ENCODE measurements around the gene NOTCH3. TPM values are rescaled to one million over a fixed set of nuclear protein-coding genes. Genes with fewer than 3 reads are reported as not detected.

NOTCH3 gene
- polyA plus RNA-seq, 2 donors = 34.7 to 46.2 TPM

GRCh38 chr19:15237759-15238638, 37.2 kb upstream of the NOTCH3 start:
- no peaks in the 10 kb centered on the region for H3K4me1 ChIP-seq (ENCODE audit: control insufficient read depth in 2 of 2, insufficient read depth in 2 of 2, low read length in 1 of 2)
- H3K27ac ChIP-seq (ENCODE audit: low read depth in 2 of 2, low read length in 1 of 2) = no peak overlapping the region
- WGBS, 2 donors = 87 to 91% methylated on average over 42 of the region's 42 CpGs
- H3K36me3 ChIP-seq (ENCODE audit: control insufficient read depth in 2 of 2, insufficient read depth in 2 of 2, low read length in 1 of 2) = peaks cover 30 to 56% of the 10 kb centered on the region in 2 donors
- no peaks in the 10 kb centered on the region for H3K27me3 ChIP-seq (ENCODE audit: control insufficient read depth in 1 of 2, insufficient read depth in 2 of 2, low read length in 2 of 2)
- H3K9me3 ChIP-seq (ENCODE audit: control insufficient read depth in 2 of 2, insufficient read depth in 1 of 2, low read depth in 1 of 2, low read length in 1 of 2) = no peaks in the 10 kb centered on the region
- no peak overlapping the region for H3K4me3 ChIP-seq (ENCODE audit: low read depth in 1 of 2, low read length in 2 of 2)

GRCh38 chr19:15236886-15237285, 36.1 kb upstream of the NOTCH3 start:
- no peak overlapping the region for H3K4me3 ChIP-seq (ENCODE audit: low read depth in 1 of 2, low read length in 2 of 2)
- 92 to 94% methylated on average over 9 of the region's 9 CpGs for WGBS, 2 donors
- H3K27me3 ChIP-seq (ENCODE audit: control insufficient read depth in 1 of 2, insufficient read depth in 2 of 2, low read length in 2 of 2) = no peaks in the 10 kb centered on the region
- H3K9me3 ChIP-seq (ENCODE audit: control insufficient read depth in 2 of 2, insufficient read depth in 1 of 2, low read depth in 1 of 2, low read length in 1 of 2) = no peaks in the 10 kb centered on the region
- H3K36me3 ChIP-seq (ENCODE audit: control insufficient read depth in 2 of 2, insufficient read depth in 2 of 2, low read length in 1 of 2) = peaks cover 26 to 48% of the 10 kb centered on the region in 2 donors
- peaks cover 0 to 5% of the 10 kb centered on the region in 2 donors for H3K4me1 ChIP-seq (ENCODE audit: control insufficient read depth in 2 of 2, insufficient read depth in 2 of 2, low read length in 1 of 2)
- no peak overlapping the region for H3K27ac ChIP-seq (ENCODE audit: low read depth in 2 of 2, low read length in 1 of 2)

- no peak overlapping the region for H3K4me3 ChIP-seq (ENCODE audit: low read depth in 1 of 2, low read length in 2 of 2)
- no peak overlapping the region for H3K27ac ChIP-seq (ENCODE audit: low read depth in 2 of 2, low read length in 1 of 2)
- H3K36me3 ChIP-seq (ENCODE audit: control insufficient read depth in 2 of 2, insufficient read depth in 2 of 2, low read length in 1 of 2) = peaks cover 20 to 39% of the 10 kb centered on the region in 2 donors
- 72 to 73% methylated on average over 2 of the region's 2 CpGs for WGBS, 2 donors
- H3K4me1 ChIP-seq (ENCODE audit: control insufficient read depth in 2 of 2, insufficient read depth in 2 of 2, low read length in 1 of 2) = peaks cover 3 to 11% of the 10 kb centered on the region in 2 donors
- no peaks in the 10 kb centered on the region for H3K9me3 ChIP-seq (ENCODE audit: control insufficient read depth in 2 of 2, insufficient read depth in 1 of 2, low read depth in 1 of 2, low read length in 1 of 2)
- no peaks in the 10 kb centered on the region for H3K27me3 ChIP-seq (ENCODE audit: control insufficient read depth in 1 of 2, insufficient read depth in 2 of 2, low read length in 2 of 2)
Measured at GRCh38 chr19:15235781-15236180, 35.0 kb upstream of the NOTCH3 start.

GRCh38 chr19:15234431-15235130, 33.8 kb upstream of the NOTCH3 start:
- peaks cover 15 to 28% of the 10 kb centered on the region in 2 donors for H3K36me3 ChIP-seq (ENCODE audit: control insufficient read depth in 2 of 2, insufficient read depth in 2 of 2, low read length in 1 of 2)
- peaks cover 3 to 12% of the 10 kb centered on the region in 2 donors for H3K4me1 ChIP-seq (ENCODE audit: control insufficient read depth in 2 of 2, insufficient read depth in 2 of 2, low read length in 1 of 2)
- H3K4me3 ChIP-seq (ENCODE audit: low read depth in 1 of 2, low read length in 2 of 2) = no peak overlapping the region
- WGBS, 2 donors = 68 to 69% methylated on average over 10 of the region's 10 CpGs
- no peaks in the 10 kb centered on the region for H3K9me3 ChIP-seq (ENCODE audit: control insufficient read depth in 2 of 2, insufficient read depth in 1 of 2, low read depth in 1 of 2, low read length in 1 of 2)
- H3K27me3 ChIP-seq (ENCODE audit: control insufficient read depth in 1 of 2, insufficient read depth in 2 of 2, low read length in 2 of 2) = no peaks in the 10 kb centered on the region
- H3K27ac ChIP-seq (ENCODE audit: low read depth in 2 of 2, low read length in 1 of 2) = peak overlapping the region in 1 of 2 donors; percentile 60

GRCh38 chr19:15231271-15231670, 30.5 kb upstream of the NOTCH3 start:
- Histone ChIP-seq H3K4me1 (ENCODE audit: control insufficient read depth in 2 of 2, insufficient read depth in 2 of 2, low read length in 1 of 2) (peaks cover 3 to 12% of the 10 kb centered on the region in 2 donors), H3K27me3 (ENCODE audit: control insufficient read depth in 1 of 2, insufficient read depth in 2 of 2, low read length in 2 of 2) (no peaks in the 10 kb centered on the region), H3K27ac (ENCODE audit: low read depth in 2 of 2, low read length in 1 of 2) (peak overlapping the region; percentile 86 to 92), H3K36me3 (ENCODE audit: control insufficient read depth in 2 of 2, insufficient read depth in 2 of 2, low read length in 1 of 2) (peaks cover 0 to 6% of the 10 kb centered on the region in 2 donors), H3K4me3 (ENCODE audit: low read depth in 1 of 2, low read length in 2 of 2) (peak overlapping the region; percentile 56 to 57), H3K9me3 (ENCODE audit: control insufficient read depth in 2 of 2, insufficient read depth in 1 of 2, low read depth in 1 of 2, low read length in 1 of 2) (no peaks in the 10 kb centered on the region)
- WGBS, 2 donors = 58 to 80% methylated on average over 10 of the region's 10 CpGs

DNA sequence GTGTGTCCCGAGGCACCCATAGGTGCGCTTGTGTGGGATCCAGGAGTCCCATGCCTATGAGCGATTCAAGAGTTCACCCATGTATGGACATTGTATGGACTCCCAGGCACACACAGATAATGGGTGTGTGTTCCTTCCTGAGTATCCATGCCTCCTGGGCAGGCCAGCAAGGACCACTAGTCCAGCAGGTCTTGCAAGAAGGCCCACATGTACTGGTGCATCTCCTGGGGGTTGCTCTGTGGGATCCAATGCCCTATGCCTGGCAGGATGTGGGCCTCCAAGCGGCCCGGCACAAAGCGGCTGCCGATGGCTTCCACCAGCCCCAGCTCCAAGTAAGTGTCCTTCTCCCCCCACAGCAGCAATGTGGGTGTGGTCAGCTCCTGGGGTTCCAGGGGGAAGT, 26.5 kb upstream of the NOTCH3 start:
- Histone ChIP-seq H3K9me3 (ENCODE audit: control insufficient read depth in 2 of 2, insufficient read depth in 1 of 2, low read depth in 1 of 2, low read length in 1 of 2) (no peaks in the 10 kb centered on the region), H3K4me3 (ENCODE audit: low read depth in 1 of 2, low read length in 2 of 2) (no peak overlapping the region), H3K36me3 (ENCODE audit: control insufficient read depth in 2 of 2, insufficient read depth in 2 of 2, low read length in 1 of 2) (peaks cover 0 to 3% of the 10 kb centered on the region in 2 donors), H3K27me3 (ENCODE audit: control insufficient read depth in 1 of 2, insufficient read depth in 2 of 2, low read length in 2 of 2) (no peaks in the 10 kb centered on the region), H3K27ac (ENCODE audit: low read depth in 2 of 2, low read length in 1 of 2) (no peak overlapping the region), H3K4me1 (ENCODE audit: control insufficient read depth in 2 of 2, insufficient read depth in 2 of 2, low read length in 1 of 2) (peaks cover 6 to 25% of the 10 kb centered on the region in 2 donors)
- 93 to 97% methylated on average over 7 of the region's 7 CpGs for WGBS, 2 donors

DNA sequence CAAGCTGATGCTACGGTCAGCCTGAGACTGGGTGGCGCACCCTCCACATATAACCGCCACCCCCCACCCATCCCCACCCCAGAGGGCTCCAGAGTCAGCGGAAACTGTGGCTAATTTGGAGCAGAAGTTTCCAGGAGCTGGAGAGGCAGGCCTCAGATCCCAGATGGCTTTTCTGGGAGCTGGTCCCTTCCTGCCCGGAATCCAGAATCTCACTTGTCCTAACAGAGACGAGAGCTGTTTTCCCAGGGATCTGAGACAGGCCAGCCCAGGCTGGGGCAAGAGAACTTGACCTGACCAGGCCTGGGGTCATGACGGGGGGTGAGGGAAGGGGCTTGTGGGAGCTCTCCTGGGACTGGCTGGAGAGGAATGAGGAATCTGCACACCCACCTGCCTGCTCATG, 25.0 kb upstream of the NOTCH3 start:
- Histone ChIP-seq H3K4me1 (ENCODE audit: control insufficient read depth in 2 of 2, insufficient read depth in 2 of 2, low read length in 1 of 2) (peaks cover 3 to 15% of the 10 kb centered on the region in 2 donors), H3K9me3 (ENCODE audit: control insufficient read depth in 2 of 2, insufficient read depth in 1 of 2, low read depth in 1 of 2, low read length in 1 of 2) (no peaks in the 10 kb centered on the region), H3K27ac (ENCODE audit: low read depth in 2 of 2, low read length in 1 of 2) (no peak overlapping the region), H3K4me3 (ENCODE audit: low read depth in 1 of 2, low read length in 2 of 2) (no peak overlapping the region), H3K27me3 (ENCODE audit: control insufficient read depth in 1 of 2, insufficient read depth in 2 of 2, low read length in 2 of 2) (no peaks in the 10 kb centered on the region), H3K36me3 (ENCODE audit: control insufficient read depth in 2 of 2, insufficient read depth in 2 of 2, low read length in 1 of 2) (peaks cover 0 to 3% of the 10 kb centered on the region in 2 donors)
- WGBS, 2 donors = 78 to 88% methylated on average over 7 of the region's 7 CpGs

GRCh38 chr19:15223649-15224361, 23.0 kb upstream of the NOTCH3 start:
- peak overlapping the region in 1 of 2 donors; percentile 38 for H3K27ac ChIP-seq (ENCODE audit: low read depth in 2 of 2, low read length in 1 of 2)
- H3K36me3 ChIP-seq (ENCODE audit: control insufficient read depth in 2 of 2, insufficient read depth in 2 of 2, low read length in 1 of 2) = peaks cover 0 to 3% of the 10 kb centered on the region in 2 donors
- H3K4me1 ChIP-seq (ENCODE audit: control insufficient read depth in 2 of 2, insufficient read depth in 2 of 2, low read length in 1 of 2) = peaks cover 3 to 16% of the 10 kb centered on the region in 2 donors
- no peaks in the 10 kb centered on the region for H3K27me3 ChIP-seq (ENCODE audit: control insufficient read depth in 1 of 2, insufficient read depth in 2 of 2, low read length in 2 of 2)
- peak overlapping the region; percentile 45 to 55 for H3K4me3 ChIP-seq (ENCODE audit: low read depth in 1 of 2, low read length in 2 of 2)
- no peaks in the 10 kb centered on the region for H3K9me3 ChIP-seq (ENCODE audit: control insufficient read depth in 2 of 2, insufficient read depth in 1 of 2, low read depth in 1 of 2, low read length in 1 of 2)
- WGBS, 2 donors = 12 to 14% methylated on average over 51 of the region's 51 CpGs

Data from esophagus (tissue), 2 donors.